Hepatocyte (in vitro differentiated cells): ENCODE results near the gene BOLA3. TPM values are rescaled to one million over a fixed set of nuclear protein-coding genes. Genes with fewer than 3 reads are reported as not detected.

ENCODE experiments used
- DNase-seq: peaks from one replicate; pipeline ENCODE4 v3.0.0-alpha.2; 2016; ENCODE audit warnings: low spot score
- H2AFZ ChIP-seq: fragments of 200-600 bp; sonication (generic); 2 replicates; pipeline ENCODE4 v1.6.0; 2016; ENCODE audit warnings: antibody characterized with exemption, mild to moderate bottlenecking
- H3K27ac ChIP-seq: fragments of 200-600 bp; sonication (generic); 2 replicates; pipeline ENCODE4 v1.5.1; 2016; ENCODE audit warnings: mild to moderate bottlenecking
- H3K27me3 ChIP-seq: fragments of 200-600 bp; sonication (generic); 2 replicates; pipeline ENCODE4 v1.6.1; 2016
- H3K36me3 ChIP-seq: fragments of 200-600 bp; sonication (generic); replicated peaks from 2 replicates; pipeline ENCODE4 v1.5.1; 2016; ENCODE audit warnings: low read depth; ENCODE audit not compliant: insufficient read depth
- H3K4me1 ChIP-seq: fragments of 200-600 bp; sonication (generic); 2 replicates; pipeline ENCODE4 v1.5.1; 2016; ENCODE audit warnings: mild to moderate bottlenecking, moderate library complexity; ENCODE audit not compliant: insufficient read depth
- H3K4me2 ChIP-seq: fragments of 200-600 bp; sonication (generic); 2 replicates; pipeline ENCODE4 v1.6.0; 2016
- H3K4me3 ChIP-seq: fragments of 200-600 bp; sonication (generic); 2 replicates; pipeline ENCODE4 v1.5.1; 2016; ENCODE audit warnings: mild to moderate bottlenecking
- H3K79me2 ChIP-seq: fragments of 200-600 bp; sonication (generic); 2 replicates; pipeline ENCODE4 v1.6.0; 2017; ENCODE audit warnings: mild to moderate bottlenecking
- H3K9me2 ChIP-seq: fragments of 200-600 bp; sonication (generic); replicated peaks from 2 replicates; pipeline ENCODE4 v1.6.0; 2017; ENCODE audit warnings: mild to moderate bottlenecking; ENCODE audit not compliant: insufficient read depth
- H3K9me3 ChIP-seq: fragments of 200-600 bp; sonication (generic); 2 replicates; pipeline ENCODE4 v1.5.1; 2016; ENCODE audit warnings: low read depth, mild to moderate bottlenecking
- H4K20me1 ChIP-seq: fragments of 200-600 bp; sonication (generic); 2 replicates; pipeline ENCODE4 v1.6.0; 2016; ENCODE audit warnings: mild to moderate bottlenecking; ENCODE audit not compliant: insufficient read depth, poor library complexity, severe bottlenecking
- EZH2 ChIP-seq: fragments of 200-600 bp; sonication (generic); IDR thresholded peaks from 2 replicates; pipeline ENCODE4 v1.6.1; 2016; ENCODE audit warnings: antibody characterized with exemption, mild to moderate bottlenecking, borderline replicate concordance
- EZH2phosphoT487 ChIP-seq: fragments of 200-600 bp; sonication (generic); IDR thresholded peaks from one replicate; pipeline ENCODE4 v1.6.1; 2018; ENCODE audit warnings: antibody characterized with exemption, mild to moderate bottlenecking, low read depth, moderate library complexity; ENCODE audit not compliant: unreplicated experiment, severe bottlenecking
- WGBS: methylation state at CpG from one replicate; pipeline ENCODE4 v1.1.6; 2016; ENCODE audit warnings: low lambda C conversion rate; ENCODE audit errors: missing lambda C conversion rate; 5-methylcytosine and 5-hydroxymethylcytosine counted together
- polyA plus RNA-seq: library from polyadenylated mRNA; unstranded; fragments of >200 nt; fragmentation: Nextera tagmentation; extraction: Ambion mirVana; gene quantifications from 2 replicates; pipeline ENCODE4 v1.2.1, GENCODE V29; 2016
- total RNA-seq: library from RNA; depleted of rRNA; stranded (reverse); fragments of >200 nt; gene quantifications from 2 replicates; pipeline ENCODE4 v1.2.3, GENCODE V29; 2014
- TF ChIP-seq, protein P1 (sequence below): fragments of 200-600 bp; sonication (generic); IDR thresholded peaks from 2 replicates; pipeline ENCODE4 v1.5.1; 2016; ENCODE audit warnings: antibody characterized with exemption, mild to moderate bottlenecking; ENCODE audit not compliant: poor library complexity

BOLA3 gene
- total and polyA plus RNA-seq, 2 experiments from 2014 or later: 43.8 to 56.3 TPM

GRCh38 chr2:74104839-74105238, 42.9 kb downstream of the BOLA3 start:
- TF ChIP-seq, protein P1, sequence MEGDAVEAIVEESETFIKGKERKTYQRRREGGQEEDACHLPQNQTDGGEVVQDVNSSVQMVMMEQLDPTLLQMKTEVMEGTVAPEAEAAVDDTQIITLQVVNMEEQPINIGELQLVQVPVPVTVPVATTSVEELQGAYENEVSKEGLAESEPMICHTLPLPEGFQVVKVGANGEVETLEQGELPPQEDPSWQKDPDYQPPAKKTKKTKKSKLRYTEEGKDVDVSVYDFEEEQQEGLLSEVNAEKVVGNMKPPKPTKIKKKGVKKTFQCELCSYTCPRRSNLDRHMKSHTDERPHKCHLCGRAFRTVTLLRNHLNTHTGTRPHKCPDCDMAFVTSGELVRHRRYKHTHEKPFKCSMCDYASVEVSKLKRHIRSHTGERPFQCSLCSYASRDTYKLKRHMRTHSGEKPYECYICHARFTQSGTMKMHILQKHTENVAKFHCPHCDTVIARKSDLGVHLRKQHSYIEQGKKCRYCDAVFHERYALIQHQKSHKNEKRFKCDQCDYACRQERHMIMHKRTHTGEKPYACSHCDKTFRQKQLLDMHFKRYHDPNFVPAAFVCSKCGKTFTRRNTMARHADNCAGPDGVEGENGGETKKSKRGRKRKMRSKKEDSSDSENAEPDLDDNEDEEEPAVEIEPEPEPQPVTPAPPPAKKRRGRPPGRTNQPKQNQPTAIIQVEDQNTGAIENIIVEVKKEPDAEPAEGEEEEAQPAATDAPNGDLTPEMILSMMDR: peak; percentile 28
- no peak for TF ChIP-seq EZH2phosphoT487
- Histone ChIP-seq H3K27ac (no peak overlapping the region), H3K9me3 (no peaks in the 10 kb centered on the region), H3K4me1 (no peaks in the 10 kb centered on the region), H3K36me3 (no peaks in the 10 kb centered on the region), H3K79me2 (no peaks in the 10 kb centered on the region), H3K4me3 (no peak overlapping the region), H4K20me1 (no peaks in the 10 kb centered on the region), H2AFZ (no peak overlapping the region), H3K9me2 (no peaks in the 10 kb centered on the region), H3K27me3 (no peaks in the 10 kb centered on the region), H3K4me2 (no peak overlapping the region)
- no peak for DNase-seq
- 97% methylated on average over 7 of the region's 7 CpGs for WGBS

DNA sequence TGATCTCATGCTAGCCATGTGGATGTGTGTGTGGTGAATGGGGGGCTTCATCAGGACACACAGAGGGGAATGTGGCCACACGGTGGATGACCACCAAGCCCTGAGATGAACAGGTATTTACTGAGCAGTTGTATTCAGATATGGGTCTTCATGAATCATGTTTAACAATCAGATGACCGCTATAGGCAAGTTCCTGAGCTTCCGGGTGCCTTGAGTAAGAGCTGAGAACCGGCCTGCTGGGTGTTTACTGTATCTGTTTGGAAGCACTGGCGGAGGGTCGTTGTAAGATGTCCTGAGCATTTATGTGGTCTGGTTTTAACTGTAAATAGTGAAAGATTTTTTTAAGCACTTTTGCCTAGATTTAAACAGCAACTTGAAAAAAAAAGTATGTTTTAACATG, 43.9 kb downstream of the BOLA3 start:
- TF ChIP-seq EZH2phosphoT487: no peak
- TF ChIP-seq, protein P1: no peak
- TF ChIP-seq EZH2: no peak
- no peaks in the 10 kb centered on the region for H3K9me2 ChIP-seq
- WGBS: 84% methylated on average over 6 of the region's 6 CpGs
- DNase-seq: no peak
- no peaks in the 10 kb centered on the region for H4K20me1 ChIP-seq
- H3K4me2 ChIP-seq: no peak overlapping the region
- no peaks in the 10 kb centered on the region for H3K27me3 ChIP-seq
- no peaks in the 10 kb centered on the region for H3K4me1 ChIP-seq
- no peaks in the 10 kb centered on the region for H3K36me3 ChIP-seq
- H3K79me2 ChIP-seq: no peaks in the 10 kb centered on the region
- no peaks in the 10 kb centered on the region for H3K9me3 ChIP-seq
- H3K4me3 ChIP-seq: no peak overlapping the region
- H3K27ac ChIP-seq: no peak overlapping the region
- no peak overlapping the region for H2AFZ ChIP-seq

- H3K4me1 ChIP-seq: no peaks in the 10 kb centered on the region
- H3K79me2 ChIP-seq: no peaks in the 10 kb centered on the region
- no peaks in the 10 kb centered on the region for H4K20me1 ChIP-seq
- no peak overlapping the region for H3K4me2 ChIP-seq
- no peak overlapping the region for H3K4me3 ChIP-seq
- WGBS: 96% methylated on average over 13 of the region's 14 CpGs
- no peak for DNase-seq
- H3K27me3 ChIP-seq: no peaks in the 10 kb centered on the region
- H3K9me2 ChIP-seq: no peaks in the 10 kb centered on the region
- no peak overlapping the region for H2AFZ ChIP-seq
- H3K9me3 ChIP-seq: no peaks in the 10 kb centered on the region
- TF ChIP-seq EZH2 (no peak), EZH2phosphoT487 (no peak)
- TF ChIP-seq, protein P1: no peak
- no peak overlapping the region for H3K27ac ChIP-seq
- H3K36me3 ChIP-seq: no peaks in the 10 kb centered on the region
Observed at GRCh38 chr2:74102516-74102915, 45.2 kb downstream of the BOLA3 start.
